ENCODE data around the gene MKI67.

DNA sequence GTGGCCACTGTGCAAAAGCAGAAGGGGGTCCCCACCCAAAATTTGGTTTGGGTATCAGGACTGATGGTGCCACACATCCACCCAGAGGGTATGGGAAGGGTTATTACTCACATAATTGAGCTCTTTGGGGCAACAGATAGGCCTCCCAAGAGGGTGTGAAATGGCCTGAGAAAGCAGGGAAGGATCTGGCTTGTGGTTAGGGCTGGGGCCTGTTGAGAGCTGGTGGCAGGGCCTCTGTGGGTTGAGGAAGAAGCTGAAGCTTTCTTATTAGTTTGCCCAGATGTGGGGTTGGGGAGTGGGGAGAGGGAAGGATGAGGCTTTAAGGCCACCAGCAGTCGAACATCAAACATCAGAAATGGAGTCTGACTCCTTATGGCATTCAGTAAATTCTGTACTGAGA, 18.3 kb upstream of the MKI67 start:
- TF ChIP-seq, protein P1, sequence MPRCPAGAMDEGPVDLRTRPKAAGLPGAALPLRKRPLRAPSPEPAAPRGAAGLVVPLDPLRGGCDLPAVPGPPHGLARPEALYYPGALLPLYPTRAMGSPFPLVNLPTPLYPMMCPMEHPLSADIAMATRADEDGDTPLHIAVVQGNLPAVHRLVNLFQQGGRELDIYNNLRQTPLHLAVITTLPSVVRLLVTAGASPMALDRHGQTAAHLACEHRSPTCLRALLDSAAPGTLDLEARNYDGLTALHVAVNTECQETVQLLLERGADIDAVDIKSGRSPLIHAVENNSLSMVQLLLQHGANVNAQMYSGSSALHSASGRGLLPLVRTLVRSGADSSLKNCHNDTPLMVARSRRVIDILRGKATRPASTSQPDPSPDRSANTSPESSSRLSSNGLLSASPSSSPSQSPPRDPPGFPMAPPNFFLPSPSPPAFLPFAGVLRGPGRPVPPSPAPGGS (IDR thresholded peaks at IDR 0.05) = no peak
- TF ChIP-seq, protein P2, sequence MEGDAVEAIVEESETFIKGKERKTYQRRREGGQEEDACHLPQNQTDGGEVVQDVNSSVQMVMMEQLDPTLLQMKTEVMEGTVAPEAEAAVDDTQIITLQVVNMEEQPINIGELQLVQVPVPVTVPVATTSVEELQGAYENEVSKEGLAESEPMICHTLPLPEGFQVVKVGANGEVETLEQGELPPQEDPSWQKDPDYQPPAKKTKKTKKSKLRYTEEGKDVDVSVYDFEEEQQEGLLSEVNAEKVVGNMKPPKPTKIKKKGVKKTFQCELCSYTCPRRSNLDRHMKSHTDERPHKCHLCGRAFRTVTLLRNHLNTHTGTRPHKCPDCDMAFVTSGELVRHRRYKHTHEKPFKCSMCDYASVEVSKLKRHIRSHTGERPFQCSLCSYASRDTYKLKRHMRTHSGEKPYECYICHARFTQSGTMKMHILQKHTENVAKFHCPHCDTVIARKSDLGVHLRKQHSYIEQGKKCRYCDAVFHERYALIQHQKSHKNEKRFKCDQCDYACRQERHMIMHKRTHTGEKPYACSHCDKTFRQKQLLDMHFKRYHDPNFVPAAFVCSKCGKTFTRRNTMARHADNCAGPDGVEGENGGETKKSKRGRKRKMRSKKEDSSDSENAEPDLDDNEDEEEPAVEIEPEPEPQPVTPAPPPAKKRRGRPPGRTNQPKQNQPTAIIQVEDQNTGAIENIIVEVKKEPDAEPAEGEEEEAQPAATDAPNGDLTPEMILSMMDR (IDR thresholded peaks at IDR 0.05) = no peak
- no peak for TF ChIP-seq PHF8 (IDR thresholded peaks at IDR 0.05; ENCODE audit: borderline replicate concordance, low read depth)
- no peak for TF ChIP-seq CEBPB (IDR thresholded peaks at IDR 0.05)
- TF ChIP-seq ZC3H11A (IDR thresholded peaks at IDR 0.05) = no peak
- TF ChIP-seq NFE2L2 (conservative IDR thresholded peaks at IDR 0.05; ENCODE audit: low read length) = no peak
- no peak for TF ChIP-seq POLR2A (IDR thresholded peaks at IDR 0.05; ENCODE audit: low read length)
- no peak for TF ChIP-seq MYC (IDR thresholded peaks at IDR 0.05; ENCODE audit: borderline replicate concordance, low read length)
- no peak for TF ChIP-seq NR3C1 (IDR thresholded peaks at IDR 0.05)
